G401 (cell line): ENCODE results near the gene PTTG1IP. TPM values are rescaled to one million over a fixed set of nuclear protein-coding genes. Genes with fewer than 3 reads are reported as not detected.

ENCODE experiments used
- DNase-seq: peaks from one replicate; pipeline ENCODE4 v3.0.0-alpha.2; 2015; ENCODE audit warnings: low spot score
- in situ Hi-C: cut with HindIII; loops from 2 replicates; pipeline ENCODE4 v1.10.0; 2016; ENCODE audit warnings: low sequenced_read_pairs, mixed read lengths
- total RNA-seq: library from RNA; depleted of rRNA; stranded (reverse); fragments of >200 nt; shearing (Covaris generic); gene quantifications from 2 replicates; pipeline ENCODE4 v1.2.3, GENCODE V29; 2014

Gene PTTG1IP
- total RNA-seq, 1 experiment from 2014 or later, result 243 TPM

- peak; percentile 29 for DNase-seq
- in situ Hi-C loops, result no loop called here
Measured at GRCh38 chr21:44871576-44872269, 1.8 kb downstream of the PTTG1IP start.

- in situ Hi-C loops, result no loop called here
- peak; percentile 79 for DNase-seq
Measured at GRCh38 chr21:44870748-44871495, 2.6 kb downstream of the PTTG1IP start.

GRCh38 chr21:44869781-44870747 lies 3.4 kb downstream of the PTTG1IP start:
- in situ Hi-C loops, result no loop called here
- peak; percentile 16 for DNase-seq

- in situ Hi-C loops, result no loop called here
- no peak for DNase-seq
Measured at GRCh38 chr21:44868707-44869106, 4.8 kb downstream of the PTTG1IP start.

- in situ Hi-C loops, result no loop called here
Measured at GRCh38 chr21:44867999-44868700, 5.3 kb downstream of the PTTG1IP start.

GRCh38 chr21:44867464-44867863 lies 6.0 kb downstream of the PTTG1IP start:
- no peak for DNase-seq
- in situ Hi-C loops, result no loop called here

More at GRCh38 chr21:44867999-44868700, 5.3 kb downstream of the PTTG1IP start:
- no peak for DNase-seq

GRCh38 chr21:44866780-44867179 lies 6.7 kb downstream of the PTTG1IP start:
- in situ Hi-C loops, result no loop called here
- DNase-seq, result peak; percentile 44

- in situ Hi-C loops, result no loop called here
- DNase-seq, result peak; percentile 61
Measured at GRCh38 chr21:44865561-44866280, 7.8 kb downstream of the PTTG1IP start.

- in situ Hi-C loops, result no loop called here
- DNase-seq, result no peak
Measured at GRCh38 chr21:44862869-44863685, 10.4 kb downstream of the PTTG1IP start.

GRCh38 chr21:44858791-44859190 lies 14.7 kb downstream of the PTTG1IP start:
- in situ Hi-C loops, result no loop called here

GRCh38 chr21:44858291-44858690 lies 15.2 kb downstream of the PTTG1IP start:
- DNase-seq, result no peak
- in situ Hi-C loops, result no loop called here

More at GRCh38 chr21:44858791-44859190, 14.7 kb downstream of the PTTG1IP start:
- no peak for DNase-seq

- in situ Hi-C loops, result no loop called here
Measured at GRCh38 chr21:44857127-44857892, 16.2 kb downstream of the PTTG1IP start.

GRCh38 chr21:44856131-44856530 lies 17.4 kb downstream of the PTTG1IP start:
- in situ Hi-C loops, result no loop called here
- DNase-seq, result no peak

More at GRCh38 chr21:44857127-44857892, 16.2 kb downstream of the PTTG1IP start:
- DNase-seq, result no peak

GRCh38 chr21:44855572-44855971 lies 17.9 kb downstream of the PTTG1IP start:
- DNase-seq, result no peak
- in situ Hi-C loops, result no loop called here

- in situ Hi-C loops, result no loop called here
- DNase-seq, result no peak
Measured at GRCh38 chr21:44854664-44855446, 18.6 kb downstream of the PTTG1IP start.

GRCh38 chr21:44854391-44854663 lies 19.2 kb downstream of the PTTG1IP start:
- in situ Hi-C loops, result no loop called here
- no peak for DNase-seq
